GM12878 (cell line): Measurements from ENCODE around the gene NT5C1A. TPM values are rescaled to one million over a fixed set of nuclear protein-coding genes. Genes with fewer than 3 reads are reported as not detected.

Source experiments
- ATAC-seq: fragments of 200-7000 bp; cut with Tn5 transposase; 3 replicates; pipeline ENCODE4 v1.9.1; 2020; ENCODE audit warnings: mild to moderate bottlenecking, moderate library complexity
- BruUV-seq: library from RNA; stranded (reverse); fragments of 400-500 nt; replicated peaks from 2 replicates; lab custom pipeline; 2021; lab: Mats Ljungman, UMichigan
- CTCF ChIA-PET: fragments of 300-600 bp; sonication (Branson Sonifier 250); formaldehyde crosslinking; extraction: SDS; loops from one replicate; lab custom pipeline; 2021; ENCODE audit warnings: inconsistent platforms; lab: Yijun Ruan, JAX
- POLR2A ChIA-PET: fragments of 350-600 bp; formaldehyde crosslinking; extraction: SDS; loops from one replicate; lab custom pipeline; 2021; ENCODE audit warnings: inconsistent platforms; lab: Charles Lee
- RAD21 ChIA-PET: fragments of 300-600 bp; sonication (Branson Sonifier 250); formaldehyde crosslinking; loops from one replicate; lab custom pipeline; 2023; ENCODE audit warnings: antibody characterized with exemption; ENCODE audit not compliant: unreplicated experiment; lab: Charles Lee
- SMC1A ChIA-PET: fragments of 300-600 bp; sonication (Branson Sonifier 250); formaldehyde crosslinking; loops from one replicate; lab custom pipeline; 2023; ENCODE audit not compliant: unreplicated experiment, uncharacterized antibody; lab: Charles Lee
- DNase-seq: peaks from one replicate; pipeline ENCODE4 v3.0.0-alpha.2; 2011; ENCODE audit warnings: low read depth, low spot score
- FAIRE-seq: peaks from 3 replicates; lab custom pipeline; 2011; peaks lifted over from hg19 to GRCh38; lab: Jason Lieb, UNC
- H2AFZ ChIP-seq: 2 replicates; pipeline ENCODE4 v1.6.0; 2011; ENCODE audit warnings: low read depth, low read length, control low read depth; ENCODE audit not compliant: control insufficient read depth
- H3K27ac ChIP-seq: 2 replicates; pipeline ENCODE4 v1.5.1; 2011; ENCODE audit warnings: control low read depth; ENCODE audit not compliant: control insufficient read depth, insufficient read depth
- H3K27me3 ChIP-seq, 2 experiments: replicated peaks in 1 of 2; 2 replicates each; pipeline versions ENCODE4 v1.6.0 to v1.6.1; 2011; ENCODE audit warnings: low read length in 1 of 2; ENCODE audit not compliant: control insufficient read depth in 2 of 2, insufficient read depth in 2 of 2
- H3K36me3 ChIP-seq, 2 experiments: 2 replicates each; pipeline ENCODE4 v1.5.1; 2011; ENCODE audit warnings: low read length in 1 of 2; ENCODE audit not compliant: control insufficient read depth in 2 of 2, insufficient read depth in 2 of 2
- H3K4me1 ChIP-seq: 2 replicates; pipeline ENCODE4 v1.6.1; 2011; ENCODE audit warnings: mild to moderate bottlenecking, low read length, moderate library complexity, mixed read lengths; ENCODE audit not compliant: control insufficient read depth, insufficient read depth
- H3K4me2 ChIP-seq: 2 replicates; pipeline ENCODE4 v1.6.0; 2011; ENCODE audit warnings: control low read depth; ENCODE audit not compliant: control insufficient read depth, insufficient read depth
- H3K4me3 ChIP-seq: fragments of 200-600 bp; sonication (generic); 2 replicates; pipeline ENCODE4 v1.5.1; 2016
- H3K79me2 ChIP-seq: 2 replicates; pipeline ENCODE4 v1.6.0; 2011; ENCODE audit warnings: low read length; ENCODE audit not compliant: control insufficient read depth, insufficient read depth
- H3K9ac ChIP-seq: 2 replicates; pipeline ENCODE4 v1.8.0; 2011; ENCODE audit warnings: low read length, control low read depth, mixed read lengths; ENCODE audit not compliant: control insufficient read depth, insufficient read depth
- H3K9me3 ChIP-seq: replicated peaks from 3 replicates; pipeline ENCODE4 v1.5.1; 2011; ENCODE audit warnings: mild to moderate bottlenecking, low read length; ENCODE audit not compliant: control insufficient read depth, insufficient read depth
- H4K20me1 ChIP-seq: 2 replicates; pipeline ENCODE4 v1.6.0; 2011; ENCODE audit not compliant: control insufficient read depth, insufficient read depth
- BHLHE40 ChIP-seq, 2 experiments: fragments of 450-650 bp in 1 of 2; IDR thresholded peaks; 2 replicates each; pipeline ENCODE4 v1.6.1; 2011 to 2017; ENCODE audit warnings: low read depth in 2 of 2, borderline replicate concordance in 1 of 2, improper control_type of control experiment in 1 of 2, low read length in 1 of 2, mild to moderate bottlenecking in 1 of 2
- POU2F2 ChIP-seq: IDR thresholded peaks from 3 replicates; pipeline ENCODE4 v1.6.1; 2011; ENCODE audit warnings: low read depth, mild to moderate bottlenecking, low read length, borderline replicate concordance
- TCF12 ChIP-seq: IDR thresholded peaks from 2 replicates; pipeline ENCODE4 v1.6.1; 2011; ENCODE audit warnings: low read depth, mild to moderate bottlenecking, low read length
- TCF3 ChIP-seq: IDR thresholded peaks from 2 replicates; pipeline ENCODE4 v1.6.1; 2012; ENCODE audit warnings: low read depth, mild to moderate bottlenecking, low read length, borderline replicate concordance; ENCODE audit not compliant: insufficient read depth
- WGBS: methylation state at CpG from one replicate; pipeline ENCODE4 v1.1.6; 2016; ENCODE audit warnings: low lambda C conversion rate; ENCODE audit not compliant: insufficient replicate concordance, insufficient coverage; ENCODE audit errors: missing lambda C conversion rate; 5-methylcytosine and 5-hydroxymethylcytosine counted together
- in situ Hi-C: fragments of 300-500 bp; cut with MboI; formaldehyde crosslinking; loops from 9 replicates; pipeline ENCODE4 v1.14.3; 2018; ENCODE audit warnings: mixed read lengths
- intact Hi-C: fragments of 100-400 bp; cut with micrococcal nuclease; formaldehyde crosslinking; loops from one replicate; pipeline ENCODE4 v1.14.2; 2022; ENCODE audit not compliant: unreplicated experiment
- polyA plus RNA-seq, 11 experiments: library from polyadenylated mRNA; depleted of rRNA in 4 of 11; unstranded in 6 of 11; stranded (reverse) in 5 of 11; fragments of >200 nt; fragmentation: Nextera tagmentation in 4 of 11; fragmentation: Illumina TruSeq in 1 of 11; extraction: Ambion mirVana in 4 of 11; extraction: Trizol in 1 of 11; gene quantifications; 1 replicate in 1 of 11; 2 replicates in 10 of 11; pipeline versions ENCODE4 v1.2.1 to v1.2.3, GENCODE V29; 2011 to 2016; ENCODE audit warnings: inconsistent platforms in 2 of 11, missing spikeins in 2 of 11, low read depth in 1 of 11
- total RNA-seq, 4 experiments: library from RNA; depleted of rRNA in 3 of 4; stranded (reverse); fragments of >200 nt in 3 of 4; fragmentation: Illumina TruSeq in 1 of 4; extraction: Trizol in 1 of 4; gene quantifications; 2 replicates each; pipeline versions ENCODE4 v1.2.1 to v1.2.3, GENCODE V29; 2013 to 2021
- TF ChIP-seq, protein P1 (sequence below), 3 experiments: IDR thresholded peaks in 2 of 3; conservative IDR thresholded peaks in 1 of 3; 2 replicates each; pipeline ENCODE4 v1.5.1; 2011; ENCODE audit warnings: low read depth in 3 of 3, low read length in 3 of 3, mild to moderate bottlenecking in 3 of 3, control low read depth in 2 of 3, moderate library complexity in 2 of 3, inconsistent platforms in 1 of 3, mixed read lengths in 1 of 3; ENCODE audit not compliant: control insufficient read depth in 2 of 3, insufficient read depth in 1 of 3; ENCODE audit errors: extremely low read depth in 1 of 3
- TF ChIP-seq, protein P2 (sequence below): IDR thresholded peaks from 2 replicates; pipeline ENCODE4 v1.6.1; 2012; ENCODE audit warnings: low read length, inconsistent platforms

Gene NT5C1A
- total and polyA plus RNA-seq, 10 of the 15 experiments (the other 5 are each of a cell fraction or from before 2014, with no cell fraction given): 0.05 to 0.77 (median 0.22) TPM; not detected in 1

DNA sequence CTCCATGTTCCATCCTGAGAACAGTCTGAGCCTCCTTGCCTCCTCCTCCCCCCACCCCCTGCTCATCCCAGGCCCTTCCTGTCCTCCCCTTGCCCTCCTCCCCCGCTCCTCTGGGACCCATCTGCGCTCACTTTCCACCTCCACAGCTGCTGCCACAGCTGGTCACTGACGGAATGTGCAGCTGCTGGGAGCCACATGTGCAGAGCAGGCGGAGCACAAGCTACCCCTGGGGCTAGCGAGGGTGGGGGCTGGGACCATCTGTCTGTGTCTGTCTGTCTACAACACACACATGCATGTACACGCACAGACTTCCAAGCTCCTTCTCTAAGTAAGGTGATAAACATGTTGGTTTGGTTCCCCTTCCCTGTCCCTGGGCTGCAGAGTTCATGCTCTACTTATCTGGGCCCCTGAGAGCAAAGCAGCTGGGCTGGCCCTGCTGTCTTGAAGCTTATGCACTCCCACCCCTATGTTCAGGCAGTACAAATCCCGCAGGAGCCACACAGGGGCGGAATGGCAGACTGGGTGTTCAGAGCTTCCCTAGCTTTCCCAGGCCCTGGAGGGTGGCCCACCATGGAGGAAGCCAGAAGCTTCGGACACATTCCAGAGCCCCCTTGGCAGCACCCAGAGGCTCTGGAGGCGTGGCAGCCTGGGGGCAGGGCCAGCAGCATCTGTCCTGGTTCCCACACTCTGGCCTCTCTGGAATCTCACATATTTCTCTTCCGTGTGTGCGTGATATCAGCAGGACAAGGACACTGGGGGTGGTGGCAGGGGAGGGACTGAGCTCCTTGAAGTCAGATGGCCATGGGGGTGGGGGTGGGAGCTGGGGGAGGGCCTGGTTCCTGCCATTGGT lies 25.4 kb downstream of the NT5C1A start:
- H3K4me2 ChIP-seq: no peak overlapping the region
- 29% methylated on average over 10 of the region's 12 CpGs for WGBS
- H4K20me1 ChIP-seq: no peaks in the 10 kb centered on the region
- CTCF ChIA-PET: interaction anchor here (0.6 to 1.8 kb wide), 6 partner anchors 11 to 74 kb away, joined by 3 to 9 read pairs (median 6); no protein-coding TSS in a partner anchor
- no peak overlapping the region for H3K4me3 ChIP-seq
- no peak for DNase-seq
- H3K36me3 ChIP-seq: no peaks in the 10 kb centered on the region
- TF ChIP-seq BHLHE40 (IDR thresholded peaks at IDR 0.05; ENCODE audit: borderline replicate concordance in 1 of 2, low read depth in 2 of 2, low read length in 1 of 2): 0 out of 4 replicates have a peak, but pooled peaks of 1 of the 2 experiments have one; percentile 16
- TF ChIP-seq, protein P1, sequence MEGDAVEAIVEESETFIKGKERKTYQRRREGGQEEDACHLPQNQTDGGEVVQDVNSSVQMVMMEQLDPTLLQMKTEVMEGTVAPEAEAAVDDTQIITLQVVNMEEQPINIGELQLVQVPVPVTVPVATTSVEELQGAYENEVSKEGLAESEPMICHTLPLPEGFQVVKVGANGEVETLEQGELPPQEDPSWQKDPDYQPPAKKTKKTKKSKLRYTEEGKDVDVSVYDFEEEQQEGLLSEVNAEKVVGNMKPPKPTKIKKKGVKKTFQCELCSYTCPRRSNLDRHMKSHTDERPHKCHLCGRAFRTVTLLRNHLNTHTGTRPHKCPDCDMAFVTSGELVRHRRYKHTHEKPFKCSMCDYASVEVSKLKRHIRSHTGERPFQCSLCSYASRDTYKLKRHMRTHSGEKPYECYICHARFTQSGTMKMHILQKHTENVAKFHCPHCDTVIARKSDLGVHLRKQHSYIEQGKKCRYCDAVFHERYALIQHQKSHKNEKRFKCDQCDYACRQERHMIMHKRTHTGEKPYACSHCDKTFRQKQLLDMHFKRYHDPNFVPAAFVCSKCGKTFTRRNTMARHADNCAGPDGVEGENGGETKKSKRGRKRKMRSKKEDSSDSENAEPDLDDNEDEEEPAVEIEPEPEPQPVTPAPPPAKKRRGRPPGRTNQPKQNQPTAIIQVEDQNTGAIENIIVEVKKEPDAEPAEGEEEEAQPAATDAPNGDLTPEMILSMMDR (IDR thresholded peaks at IDR 0.05 in 2 of 3, conservative IDR thresholded peaks at IDR 0.05 in 1 of 3; ENCODE audit: control insufficient read depth in 2 of 3, extremely low read depth in 1 of 3, insufficient read depth in 1 of 3, low read depth in 3 of 3, low read length in 3 of 3): 0 out of 6 replicates have a peak, but pooled peaks of 1 of the 3 experiments have one; percentile 14
- peak; percentile 95 for TF ChIP-seq TCF12
- TF ChIP-seq, protein P2, sequence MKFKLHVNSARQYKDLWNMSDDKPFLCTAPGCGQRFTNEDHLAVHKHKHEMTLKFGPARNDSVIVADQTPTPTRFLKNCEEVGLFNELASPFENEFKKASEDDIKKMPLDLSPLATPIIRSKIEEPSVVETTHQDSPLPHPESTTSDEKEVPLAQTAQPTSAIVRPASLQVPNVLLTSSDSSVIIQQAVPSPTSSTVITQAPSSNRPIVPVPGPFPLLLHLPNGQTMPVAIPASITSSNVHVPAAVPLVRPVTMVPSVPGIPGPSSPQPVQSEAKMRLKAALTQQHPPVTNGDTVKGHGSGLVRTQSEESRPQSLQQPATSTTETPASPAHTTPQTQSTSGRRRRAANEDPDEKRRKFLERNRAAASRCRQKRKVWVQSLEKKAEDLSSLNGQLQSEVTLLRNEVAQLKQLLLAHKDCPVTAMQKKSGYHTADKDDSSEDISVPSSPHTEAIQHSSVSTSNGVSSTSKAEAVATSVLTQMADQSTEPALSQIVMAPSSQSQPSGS: no peak
- TF ChIP-seq POU2F2: no peak
- TF ChIP-seq TCF3: peak; percentile 84; the same call in 1 of the 2 replicates
- no peak overlapping the region for H2AFZ ChIP-seq
- peak; percentile 76 for ATAC-seq
- H3K79me2 ChIP-seq: no peaks in the 10 kb centered on the region
- in situ Hi-C loops: no loop called here
- no peak for FAIRE-seq
- no peaks in the 10 kb centered on the region for H3K27me3 ChIP-seq
- no peaks in the 10 kb centered on the region for H3K4me1 ChIP-seq
- BruUV-seq: no TSS peak
- H3K27ac ChIP-seq: no peak overlapping the region
- intact Hi-C loops: no loop called here
- POLR2A ChIA-PET: interaction anchor here (0.5 to 1.2 kb wide), 3 partner anchors 40 to 104 kb away, joined by 3 to 4 read pairs (median 3); no protein-coding TSS in a partner anchor
- RAD21 ChIA-PET: interaction anchor here (0.6 to 1.9 kb wide), 4 partner anchors 12 to 548 kb away, joined by 3 to 5 read pairs (median 4); no protein-coding TSS in a partner anchor
- H3K9me3 ChIP-seq: no peaks in the 10 kb centered on the region
- SMC1A ChIA-PET: interaction anchor here (1.7 to 1.8 kb wide), 2 partner anchors 21 to 41 kb away, joined by 3 to 4 read pairs; no protein-coding TSS in a partner anchor
- no peak overlapping the region for H3K9ac ChIP-seq
